Metanephros (tissue), 1 donor: ENCODE measurements around the gene TSPYL6. TPM values are rescaled to one million over a fixed set of nuclear protein-coding genes. Genes with fewer than 3 reads are reported as not detected.

ENCODE experiments used
- total RNA-seq: library from RNA; depleted of rRNA; stranded (reverse); fragments of >200 nt; gene quantifications from one replicate; pipeline ENCODE4 v1.2.3, GENCODE V29; 2014

The TSPYL6 gene
- not detected for total RNA-seq

DNA sequence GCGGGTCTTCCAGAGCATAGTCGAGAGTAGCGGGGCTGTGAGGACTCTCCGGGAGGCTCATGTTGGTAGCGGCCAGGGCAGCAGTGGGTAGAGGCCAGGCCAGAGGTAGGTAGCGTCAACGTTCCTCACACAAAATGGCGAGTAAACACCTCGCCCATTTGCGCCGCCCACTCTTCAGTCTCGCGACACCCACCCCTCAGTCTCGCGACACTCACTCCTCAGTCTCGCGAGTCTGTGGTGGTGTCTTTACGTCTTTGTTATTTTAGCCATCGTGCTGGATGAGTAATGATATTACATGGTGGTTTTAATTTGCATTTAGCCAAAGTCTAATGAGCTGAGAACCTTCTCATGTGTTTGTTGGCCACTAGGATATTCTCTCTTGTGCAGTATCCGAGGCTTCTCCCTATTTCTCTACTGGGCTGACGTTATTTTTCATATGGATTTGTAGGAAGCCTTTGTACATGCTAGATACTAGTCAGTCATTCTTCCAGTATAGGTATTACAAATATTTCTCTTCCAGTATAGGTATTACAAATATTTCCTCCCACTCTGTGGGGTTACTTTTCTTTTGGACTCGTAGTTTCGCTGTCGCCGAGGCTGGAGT lies at the start of gene TSPYL6:
TSS of gene TSPYL6 (minus strand) at position 139 of the 604 bp plus-strand sequence. CDS start at position 61, 78 bp downstream.

Other genes with a start within 250 kb of the TSPYL6 start
- gene ACYP2, start 140.6 kb downstream of the TSPYL6 start, total RNA-seq: 29.3 TPM
- 361 TPM for gene SPTBN1, start 200.1 kb upstream of the TSPYL6 start, total RNA-seq